K562 (cell line): ENCODE measurements around the gene RTBDN. TPM values are rescaled to one million over a fixed set of nuclear protein-coding genes. Genes with fewer than 3 reads are reported as not detected.

Source experiments
- ATAC-seq: fragments of 200-7000 bp; cut with Tn5 transposase; 3 replicates; pipeline ENCODE4 v1.9.1; 2020; ENCODE audit warnings: moderate library complexity
- BruUV-seq: library from RNA; stranded (reverse); fragments of 400-500 nt; replicated peaks from 2 replicates; lab custom pipeline; 2021; lab: Mats Ljungman, UMichigan
- CTCF ChIA-PET: fragments of 300-600 bp; formaldehyde crosslinking; extraction: SDS; loops from one replicate; lab custom pipeline; 2021; ENCODE audit warnings: low intra/inter-chr PET ratio; lab: Yijun Ruan, JAX
- POLR2A ChIA-PET: fragments of 300-600, 350-650 bp; sonication (Branson Sonifier 250); formaldehyde crosslinking; extraction: SDS; loops from one replicate; lab custom pipeline; 2021; ENCODE audit warnings: antibody characterized with exemption, inconsistent platforms; lab: Yijun Ruan, JAX
- DNase-seq, 4 experiments: peaks; one replicate each; pipeline versions ENCODE4 v3.0.0 to v3.0.0-alpha.2; 2011 to 2018; ENCODE audit warnings: low spot score in 3 of 4, mixed read lengths in 3 of 4; ENCODE audit errors: extremely low read depth in 1 of 4
- FAIRE-seq: peaks from 2 replicates; lab custom pipeline; 2011; peaks lifted over from hg19 to GRCh38; lab: Jason Lieb, UNC
- H2AFZ ChIP-seq: 2 replicates; pipeline ENCODE4 v1.6.0; 2011; ENCODE audit warnings: low read depth, low read length, control low read depth, inconsistent platforms
- H3K27ac ChIP-seq: fragments of 200-600 bp; 3 replicates; pipeline ENCODE4 v1.8.0; 2011; ENCODE audit warnings: low read depth, mild to moderate bottlenecking, control low read depth, inconsistent platforms, low read length, moderate library complexity, mixed read lengths; ENCODE audit errors: extremely low read depth
- H3K27me3 ChIP-seq, 2 experiments: fragments of 300-600 bp in 1 of 2; 2 replicates in 1 of 2; 3 replicates in 1 of 2; pipeline versions ENCODE4 v1.6.0 to v1.8.0; 2011; ENCODE audit warnings: inconsistent platforms in 2 of 2, low read length in 2 of 2, mild to moderate bottlenecking in 1 of 2, mixed read lengths in 1 of 2, moderate library complexity in 1 of 2; ENCODE audit not compliant: control insufficient read depth in 2 of 2, insufficient read depth in 2 of 2
- H3K36me3 ChIP-seq: fragments of 300-600 bp; 3 replicates; pipeline ENCODE4 v1.8.0; 2011; ENCODE audit warnings: mild to moderate bottlenecking, low read length, inconsistent platforms; ENCODE audit not compliant: control insufficient read depth, insufficient read depth
- H3K4me1 ChIP-seq, 2 experiments: fragments of 200-600 bp in 1 of 2; replicated peaks in 1 of 2; 2 replicates in 1 of 2; 3 replicates in 1 of 2; pipeline versions ENCODE4 v1.5.1 to v1.8.0; 2011; ENCODE audit warnings: inconsistent platforms in 2 of 2, low read length in 2 of 2, mild to moderate bottlenecking in 1 of 2, mixed read lengths in 1 of 2, moderate library complexity in 1 of 2; ENCODE audit not compliant: control insufficient read depth in 2 of 2, insufficient read depth in 2 of 2
- H3K4me2 ChIP-seq: 2 replicates; pipeline ENCODE4 v1.6.1; 2011; ENCODE audit warnings: low read length, control low read depth, inconsistent platforms, mixed read lengths; ENCODE audit not compliant: insufficient read depth
- H3K4me3 ChIP-seq: fragments of 200-600 bp; sonication (generic), shearing (Covaris generic); 2 replicates; pipeline ENCODE4 v1.5.1; 2016; ENCODE audit warnings: control low read depth, inconsistent platforms
- H3K79me2 ChIP-seq: fragments of 200-600 bp; 3 replicates; pipeline ENCODE4 v1.8.0; 2011; ENCODE audit warnings: low read length, inconsistent platforms; ENCODE audit not compliant: control insufficient read depth, insufficient read depth
- H3K9ac ChIP-seq, 2 experiments: 2 replicates each; pipeline versions ENCODE4 v1.6.0 to v1.6.1; 2011; ENCODE audit warnings: low read depth in 2 of 2, low read length in 2 of 2, control low read depth in 1 of 2, inconsistent platforms in 1 of 2, mild to moderate bottlenecking in 1 of 2, mixed read lengths in 1 of 2; ENCODE audit not compliant: insufficient read depth in 1 of 2
- H3K9me1 ChIP-seq: one replicate; pipeline ENCODE4 v1.6.0; 2011; ENCODE audit warnings: inconsistent platforms, mild to moderate bottlenecking, low read length, moderate library complexity; ENCODE audit not compliant: control insufficient read depth, insufficient read depth
- H3K9me3 ChIP-seq: replicated peaks from 2 replicates; pipeline ENCODE4 v1.5.1; 2011; ENCODE audit warnings: low read depth, low read length, inconsistent platforms; ENCODE audit not compliant: control insufficient read depth, insufficient read depth
- H4K20me1 ChIP-seq: replicated peaks from 2 replicates; pipeline ENCODE4 v1.6.1; 2011; ENCODE audit warnings: low read length, inconsistent platforms, mixed read lengths; ENCODE audit not compliant: control insufficient read depth, insufficient read depth
- ARID2 ChIP-seq: fragments of 450-650 bp; IDR thresholded peaks from 2 replicates; pipeline ENCODE4 v1.6.1; 2017; ENCODE audit warnings: antibody characterized with exemption, mild to moderate bottlenecking
- EP400 ChIP-seq: fragments of 450-650 bp; IDR thresholded peaks from 2 replicates; pipeline ENCODE4 v1.6.1; 2017; ENCODE audit warnings: antibody characterized with exemption, mild to moderate bottlenecking, moderate library complexity
- FOXK2 ChIP-seq, 2 experiments: fragments of 450-650 bp; IDR thresholded peaks in 1 of 2; conservative IDR thresholded peaks in 1 of 2; 2 replicates each; pipeline ENCODE4 v1.6.1; 2016; ENCODE audit warnings: low read depth in 2 of 2, mild to moderate bottlenecking in 1 of 2
- HBP1 ChIP-seq: fragments of 450-650 bp; formaldehyde crosslinking; IDR thresholded peaks from 2 replicates; pipeline ENCODE4 v1.4.0; 2022; ENCODE audit warnings: missing genetic modification characterization
- HNRNPUL1 ChIP-seq: fragments of 200-400 bp; formaldehyde crosslinking; IDR thresholded peaks from 2 replicates; pipeline ENCODE4 v1.6.1; 2017; ENCODE audit warnings: low read length
- KLF1 ChIP-seq: fragments of 450-650 bp; IDR thresholded peaks from 2 replicates; pipeline ENCODE4 v1.6.1; 2016; ENCODE audit warnings: missing genetic modification characterization, missing compliant biosample characterization
- MAFK ChIP-seq: IDR thresholded peaks from 2 replicates; pipeline ENCODE4 v1.6.1; 2011; ENCODE audit warnings: low read length, improper control_type of control experiment
- NCOA6 ChIP-seq: fragments of 450-650 bp; IDR thresholded peaks from 2 replicates; pipeline ENCODE4 v1.6.1; 2017; ENCODE audit warnings: mild to moderate bottlenecking
- RNF219 ChIP-seq: fragments of 250-450 bp; sonication (Bioruptor Pico); IDR thresholded peaks from 2 replicates; pipeline ENCODE4 v1.5.0; 2022; ENCODE audit warnings: mild to moderate bottlenecking
- ZKSCAN1 ChIP-seq: fragments of 150-350 bp; IDR thresholded peaks from 2 replicates; pipeline ENCODE4 v1.6.1; 2016; ENCODE audit warnings: low read depth, low read length
- ZNF23 ChIP-seq: fragments of 250-450 bp; sonication (Bioruptor Pico); IDR thresholded peaks from 2 replicates; pipeline ENCODE4 v1.4.0; 2020; ENCODE audit warnings: mild to moderate bottlenecking
- ZNF561 ChIP-seq: fragments of 450-650 bp; formaldehyde crosslinking; conservative IDR thresholded peaks from 2 replicates; pipeline ENCODE4 v1.4.0; 2020; ENCODE audit warnings: mild to moderate bottlenecking, moderate library complexity
- WGBS: fragments of 100-300 bp; shearing (Covaris generic); methylation state at CpG from one replicate; pipeline ENCODE4 v1.1.6; 2016; ENCODE audit warnings: low coverage, mixed read lengths; ENCODE audit not compliant: insufficient coverage; ENCODE audit errors: missing lambda C conversion rate; 5-methylcytosine and 5-hydroxymethylcytosine counted together
- in situ Hi-C: fragments of 300-500 bp; cut with MboI; formaldehyde crosslinking; loops from 4 replicates; pipeline ENCODE4 v1.15.0; 2018; ENCODE audit warnings: inconsistent platforms, mixed read lengths
- intact Hi-C: fragments of 100-400 bp; cut with micrococcal nuclease; formaldehyde crosslinking; loops from 2 replicates; pipeline ENCODE4 v1.14.2; 2022
- polyA plus RNA-seq, 8 experiments: library from polyadenylated mRNA; depleted of rRNA in 4 of 8; stranded (reverse) in 5 of 8; unstranded in 3 of 8; fragments of >200 nt; fragmentation: Nextera tagmentation in 2 of 8; fragmentation: Illumina TruSeq in 1 of 8; extraction: Ambion mirVana in 2 of 8; extraction: Trizol in 1 of 8; gene quantifications; 2 replicates each; pipeline versions ENCODE4 v1.2.1 to v1.2.3, GENCODE V29; 2011 to 2014; ENCODE audit warnings: inconsistent platforms in 1 of 8, missing spikeins in 1 of 8
- total RNA-seq, 7 experiments: library from RNA; depleted of rRNA in 6 of 7; stranded (reverse); fragments of >200 nt in 6 of 7; fragmentation: Illumina TruSeq in 2 of 7; extraction: Trizol in 2 of 7; gene quantifications; 2 replicates each; pipeline versions ENCODE4 v1.2.1 to v1.2.3, GENCODE V29; 2011 to 2021; ENCODE audit warnings: low replicate concordance in 1 of 7

The RTBDN gene
- total and polyA plus RNA-seq, 9 of the 15 experiments (the other 6 are each of a cell fraction or from before 2014, with no cell fraction given) = 0.20 to 2.3 (median 0.72) TPM; not detected in 1

GRCh38 chr19:12779162-12779993 lies 55.0 kb downstream of the RTBDN start:
- ATAC-seq (peak; percentile 43), DNase-seq (peak in 3 of 4 experiments; percentile 41 to 79 (median 58)), FAIRE-seq (peak; percentile 84)
- Histone ChIP-seq H3K9ac (peak overlapping the region; percentile 59 to 89), H4K20me1 (no peaks in the 10 kb centered on the region), H3K36me3 (no peaks in the 10 kb centered on the region), H3K9me3 (no peaks in the 10 kb centered on the region), H3K27ac (peak overlapping the region; percentile 68), H3K9me1 (no peaks in the 10 kb centered on the region), H3K27me3 (no peaks in the 10 kb centered on the region), H3K4me2 (peak overlapping the region; percentile 85), H2AFZ (peak overlapping the region; percentile 83), H3K4me3 (peak overlapping the region; percentile 37), H3K4me1 (peaks cover 41 to 76% of the 10 kb centered on the region in 2 experiments), H3K79me2 (peaks cover 6% of the 10 kb centered on the region; the same call in 1 of the 3 replicates)
- ChIA-PET POLR2A (interaction anchor here (1.0 to 4.1 kb wide), 4 partner anchors 9 to 59 kb away, joined by 3 to 44 read pairs (median 14); partner anchors contain the start of gene JUNB), CTCF (no interaction called here)
- in situ Hi-C loops = no loop called here
- WGBS = 49% methylated on average over 15 of the region's 15 CpGs
- intact Hi-C loops = loop anchor here (5.0 kb wide), 1 partner anchor 63 kb away; no protein-coding TSS in a partner anchor
- BruUV-seq = no TSS peak
- TF ChIP-seq ZKSCAN1 (no peak), MAFK (no peak), RNF219 (CRISPR knock-in tag) (no peak), FOXK2 (conservative IDR thresholded peaks at IDR 0.05 in 1 of 2, IDR thresholded peaks at IDR 0.05 in 1 of 2; ENCODE audit: low read depth in 2 of 2) (peak in 1 of 2 experiments; percentile 56; a peak in 1 of 4 replicates), EP400 (no peak), KLF1 (tag) (no peak), ZNF23 (CRISPR knock-in tag) (no peak), ARID2 (no peak), HBP1 (CRISPR knock-in tag) (no peak), ZNF561 (CRISPR knock-in tag) (no peak), HNRNPUL1 (no peak), NCOA6 (no peak)
